ENCODE measurements around the gene SMIM32.

The SMIM32 gene

DNA sequence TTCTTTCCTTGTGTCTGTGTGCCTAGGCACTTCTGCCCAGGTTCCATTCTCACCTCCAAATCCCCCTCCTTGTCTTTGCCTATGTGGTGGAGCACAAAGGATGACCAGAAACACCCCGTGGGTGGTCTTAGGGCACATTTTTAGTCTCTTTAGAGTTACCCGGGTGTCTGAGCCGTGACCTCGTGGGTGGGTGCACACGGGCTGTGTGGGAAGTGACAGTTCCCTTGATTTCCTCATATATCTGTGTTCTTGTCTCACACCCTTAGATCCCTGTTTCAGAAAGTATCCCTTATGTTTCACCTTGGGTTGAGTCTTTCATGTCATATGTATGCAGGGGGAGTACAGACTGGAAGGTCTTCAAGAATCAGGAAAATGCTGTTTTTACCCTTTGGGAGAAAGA, 13.4 kb upstream of the SMIM32 start:
- no peak for DNase-seq

DNA sequence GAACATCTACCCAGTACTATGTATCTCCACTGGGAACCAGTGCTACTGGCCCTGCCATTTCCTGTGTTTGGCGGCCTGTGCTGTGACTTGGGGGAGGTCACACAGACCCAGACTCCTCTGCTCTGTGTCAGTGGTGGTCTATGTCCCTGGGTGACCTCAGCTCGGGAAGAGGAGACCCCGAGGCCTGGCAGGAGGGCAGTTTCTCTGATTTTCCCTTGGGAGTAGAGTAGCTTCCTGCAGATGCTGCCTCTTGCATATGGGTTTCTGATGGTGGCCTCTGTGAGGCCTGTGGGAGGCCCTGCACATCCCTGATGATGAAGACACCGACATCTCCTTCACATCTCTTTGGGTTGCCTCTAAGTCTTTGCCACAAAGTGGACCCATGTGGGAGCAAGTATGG, 13.0 kb upstream of the SMIM32 start:
- DNase-seq = no peak

DNA sequence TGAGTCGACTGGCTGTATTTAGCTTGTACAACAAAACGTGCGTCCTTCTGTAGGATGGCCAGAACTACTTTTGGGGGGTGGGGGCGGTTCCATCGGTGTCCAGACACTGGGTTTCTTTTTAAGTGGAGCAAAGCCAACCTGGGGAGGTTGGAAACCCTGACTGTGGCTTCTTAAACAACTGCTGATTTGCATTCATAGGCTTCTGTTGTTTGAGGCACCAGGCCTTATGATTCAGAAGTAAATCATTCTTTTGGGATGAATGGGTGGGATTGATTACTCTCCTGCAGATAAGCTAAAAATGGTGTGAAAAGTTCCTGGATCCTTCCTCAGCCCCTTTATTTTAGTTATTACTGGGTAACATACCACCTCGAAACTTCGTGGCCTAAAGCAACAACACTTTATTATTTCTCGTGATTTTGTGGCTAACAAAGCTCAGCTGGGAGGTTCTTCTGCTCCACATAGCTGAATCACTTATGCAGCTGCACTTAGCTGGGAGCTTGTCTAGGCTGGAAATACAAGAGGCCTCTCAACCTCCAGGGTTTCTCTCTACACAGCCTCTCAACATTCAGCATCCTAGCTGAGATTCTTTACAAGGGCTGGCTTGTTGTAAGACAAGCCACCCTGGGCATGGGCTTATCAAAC, 12.2 kb upstream of the SMIM32 start:
- no peak for DNase-seq

DNA sequence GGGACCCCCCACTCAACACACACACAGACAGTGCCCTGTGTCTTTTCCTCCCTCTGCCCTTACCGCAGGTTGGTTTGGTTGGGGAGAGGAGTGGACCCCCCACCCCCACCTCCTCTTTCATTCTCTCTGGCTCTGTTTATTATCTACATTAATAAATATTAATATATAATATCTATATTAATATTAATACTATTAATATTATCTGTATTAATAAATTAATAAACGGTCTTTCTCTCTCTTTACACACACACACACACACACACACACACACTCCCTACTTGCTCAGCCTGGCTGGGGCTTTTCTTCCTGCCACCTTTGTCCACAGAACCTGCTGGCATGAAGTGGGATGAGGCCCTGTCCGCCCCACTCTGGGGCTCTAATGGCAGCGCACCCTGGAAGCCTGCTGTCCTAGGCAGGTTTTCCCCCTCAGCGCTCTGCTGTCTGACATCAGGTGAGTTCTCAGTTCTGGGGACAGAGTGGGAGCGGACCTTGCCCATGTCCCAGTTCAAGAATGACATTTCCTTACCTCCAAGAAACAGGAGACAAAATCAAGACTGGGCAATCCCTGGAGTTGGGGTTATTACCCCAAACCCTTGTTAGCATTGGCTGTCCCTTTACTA, 10.5 kb upstream of the SMIM32 start:
- DNase-seq = no peak

DNA sequence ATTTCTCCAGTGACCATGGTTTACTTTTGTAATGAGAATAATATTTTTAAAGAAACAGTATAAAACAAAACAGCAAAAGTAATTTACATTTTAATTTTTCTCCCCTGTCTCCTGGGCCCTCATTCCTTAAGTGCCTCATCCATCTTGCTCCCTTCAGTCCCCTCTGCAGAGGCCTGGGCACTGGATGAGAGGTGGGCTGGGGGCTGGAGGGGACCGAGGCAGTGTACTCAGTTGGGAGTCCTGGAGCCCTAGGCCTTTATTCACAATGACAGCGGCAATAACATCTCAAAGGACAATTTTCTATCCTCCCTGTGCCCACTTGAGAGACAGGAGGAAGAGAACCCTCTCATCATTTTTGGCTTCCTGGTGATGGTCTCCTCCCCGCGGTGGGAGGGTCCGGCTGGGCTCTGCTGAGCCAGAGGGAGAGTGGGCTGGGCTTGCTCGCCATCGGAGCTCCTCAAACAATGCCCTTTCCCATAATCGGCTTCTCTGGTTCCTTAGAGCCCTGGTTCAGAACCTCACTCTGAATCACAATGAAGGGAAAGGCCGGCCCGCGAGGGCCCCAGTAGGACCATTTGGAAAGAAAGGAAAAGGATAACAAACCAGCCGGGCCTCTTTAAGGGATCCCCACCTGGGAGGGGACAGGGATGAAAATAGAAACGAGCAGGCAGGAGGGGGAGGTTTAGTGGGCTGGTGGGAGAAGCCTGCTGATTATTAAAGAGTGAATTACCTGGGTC, 9.7 kb upstream of the SMIM32 start:
- no peak for DNase-seq

DNA sequence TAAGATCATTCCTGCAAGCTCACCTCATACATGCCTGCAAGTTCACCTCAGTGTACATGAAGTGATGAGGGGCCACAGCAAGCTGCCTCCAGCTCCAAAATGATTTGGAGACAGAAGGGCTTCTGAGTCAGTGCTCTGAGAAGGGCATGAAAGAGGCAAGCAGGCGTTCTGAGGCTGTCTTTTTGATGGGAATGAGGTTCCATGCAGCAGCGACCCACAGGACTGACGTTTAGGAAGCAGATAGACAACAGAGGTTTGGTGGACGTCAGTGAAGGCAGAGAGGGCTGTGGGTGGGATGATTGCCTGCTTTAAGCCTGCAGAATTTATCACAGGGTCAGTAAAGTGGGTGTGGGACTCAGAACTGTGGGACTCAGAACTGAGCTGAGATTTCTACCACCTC, 8.9 kb upstream of the SMIM32 start:
- DNase-seq = no peak

DNA sequence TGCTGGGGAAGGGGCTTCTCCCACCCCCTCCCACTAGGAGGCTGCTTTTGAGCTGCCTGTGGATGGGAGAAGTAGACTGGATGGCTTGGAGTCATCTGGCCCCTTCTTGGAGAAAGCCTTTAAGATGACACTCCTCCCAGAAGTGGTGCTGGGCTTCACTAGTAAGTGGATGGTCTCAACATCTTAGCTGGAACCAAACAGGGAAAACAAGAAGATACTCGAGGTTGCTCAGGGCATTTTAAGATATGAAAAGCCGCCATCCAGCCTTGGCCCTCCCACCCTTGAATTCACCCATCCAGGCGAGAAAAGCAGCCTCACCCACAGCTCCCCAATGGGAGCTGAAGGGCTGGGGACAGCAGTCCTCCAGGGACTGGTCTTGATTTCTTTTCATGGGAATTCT, 7.8 kb upstream of the SMIM32 start:
- DNase-seq = no peak

DNA sequence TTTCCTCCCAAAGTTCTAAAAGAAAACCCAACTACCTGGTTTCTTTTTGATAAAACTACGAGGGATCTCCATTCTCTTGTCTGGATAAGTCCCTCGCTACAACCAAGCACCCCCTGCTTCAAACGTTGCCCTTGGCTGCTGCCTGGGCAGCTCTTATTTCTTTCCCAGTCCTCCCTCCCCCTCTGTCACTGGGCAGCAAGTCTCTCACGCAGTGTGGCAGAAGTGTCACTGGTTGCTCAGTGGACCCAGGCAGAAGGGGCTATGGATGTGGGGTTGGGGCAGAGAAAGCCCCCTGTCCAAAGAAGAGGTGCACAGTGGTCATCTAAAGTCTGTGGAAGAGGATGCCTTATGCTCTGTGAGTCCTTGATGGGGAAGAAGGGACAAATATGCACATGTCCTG, 7.2 kb upstream of the SMIM32 start:
- DNase-seq = no peak

DNA sequence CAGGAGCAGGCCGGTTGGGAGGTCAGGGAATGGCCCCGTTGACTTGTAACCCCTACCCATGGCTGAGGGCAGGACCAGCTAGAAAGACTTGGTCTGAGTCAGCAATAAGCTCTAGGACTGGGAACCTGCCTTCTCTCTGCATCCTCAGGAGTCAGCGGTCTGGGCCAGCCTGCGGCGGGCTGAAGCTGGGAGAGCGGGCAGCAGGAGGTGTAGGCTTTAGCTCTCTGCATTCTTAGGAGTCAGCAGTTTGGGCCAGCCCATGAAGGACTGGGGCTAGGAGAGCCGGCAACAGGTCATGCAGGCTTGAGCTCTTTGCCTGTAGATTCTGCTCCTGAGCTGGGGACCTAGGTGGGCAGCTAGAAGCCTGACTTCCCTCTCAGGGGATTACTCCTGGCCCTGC, 6.4 kb upstream of the SMIM32 start:
- no peak for DNase-seq

DNA sequence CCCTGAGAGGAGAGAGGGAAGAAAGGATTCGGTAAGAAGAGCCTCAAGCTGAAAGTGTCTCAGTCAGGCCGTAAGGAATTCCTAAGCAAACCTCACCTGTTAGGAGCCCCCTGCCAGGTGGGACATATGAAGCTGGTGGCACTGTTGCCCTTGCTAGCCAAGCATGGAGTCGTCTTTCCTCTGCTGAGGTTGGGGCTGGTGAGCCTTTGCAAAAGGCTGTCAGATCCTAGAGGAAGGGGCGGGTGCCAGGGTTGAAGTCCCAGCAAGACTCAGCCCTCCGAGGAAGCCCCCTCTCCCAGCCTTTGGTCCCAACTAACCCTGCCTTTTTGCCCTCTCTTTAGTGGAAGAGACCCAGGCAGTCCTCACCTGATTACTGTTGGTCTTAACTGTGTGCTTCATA, 5.5 kb upstream of the SMIM32 start:
- no peak for DNase-seq

DNA sequence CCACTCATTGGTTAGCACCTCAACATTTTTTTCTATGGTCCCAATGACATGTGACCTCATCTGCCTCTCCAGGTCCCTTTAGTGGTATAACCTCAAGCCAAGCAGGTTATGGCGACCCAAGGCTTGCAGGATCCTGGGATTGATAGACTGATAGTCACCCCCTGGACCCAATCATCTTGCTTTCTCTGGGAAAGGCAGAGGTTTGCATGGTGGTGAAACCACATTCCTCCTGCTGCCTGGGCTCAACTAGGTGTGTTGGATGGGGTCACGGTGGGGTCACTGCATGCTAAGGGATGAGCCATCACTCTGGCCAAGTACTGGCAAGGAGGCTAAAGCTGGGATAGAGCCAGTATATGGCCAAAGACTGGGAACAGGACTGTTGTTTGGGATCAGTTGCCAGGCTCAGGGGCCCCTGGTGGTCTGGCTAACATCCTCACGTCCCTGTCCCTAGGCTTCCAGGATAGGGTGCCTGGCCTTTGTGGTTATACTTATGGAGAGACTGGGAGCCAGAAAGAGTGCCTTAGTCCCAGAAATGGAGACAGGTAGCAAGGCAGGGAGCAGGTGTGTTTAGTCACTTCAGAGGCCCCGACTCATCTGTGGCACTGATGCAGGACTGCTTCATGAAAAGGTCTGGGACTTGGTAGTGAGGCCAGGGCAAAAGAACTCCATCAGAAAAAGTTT, 4.6 kb upstream of the SMIM32 start:
- DNase-seq = no peak

DNA sequence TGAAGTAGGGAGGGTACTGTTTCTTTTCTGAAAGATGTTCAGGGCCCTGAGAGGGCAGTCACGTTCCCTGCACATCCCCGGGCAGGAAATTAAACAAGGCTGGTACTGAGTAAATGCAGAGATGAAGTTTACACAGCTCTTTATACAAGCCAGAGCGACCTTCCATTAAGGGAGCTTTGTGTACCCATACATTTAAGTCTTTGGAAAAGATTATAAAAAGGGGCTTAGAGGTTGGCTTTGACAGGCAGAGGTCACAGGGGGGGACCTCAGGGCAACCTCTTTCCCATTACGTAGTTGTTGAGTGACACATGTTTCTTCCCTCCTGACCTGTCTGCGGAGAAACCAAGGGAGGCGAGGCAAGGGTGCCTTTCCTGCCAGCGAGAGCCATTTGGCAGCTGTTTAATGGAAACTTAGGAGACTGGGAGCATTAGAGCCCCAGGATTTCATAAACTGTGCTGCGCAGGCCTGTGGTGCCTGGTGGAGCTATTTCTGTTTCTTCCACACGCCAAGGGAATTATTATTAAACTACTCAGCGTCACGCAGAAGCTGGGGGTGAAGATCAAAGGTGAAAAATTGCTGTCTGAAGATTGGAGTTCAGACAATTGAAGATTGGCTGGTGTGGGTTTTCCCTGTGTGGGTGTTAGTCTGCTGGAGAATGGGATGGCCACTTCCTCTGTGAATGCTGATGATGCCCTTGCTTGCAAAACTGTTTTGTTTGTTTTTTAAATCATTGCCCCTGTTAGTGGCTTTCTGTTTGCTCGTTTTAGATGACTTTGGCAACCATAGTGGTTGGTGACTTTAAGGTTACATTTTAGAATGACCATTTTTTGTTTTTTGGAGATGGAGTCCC, 3.2 kb upstream of the SMIM32 start:
- no peak for DNase-seq

DNA sequence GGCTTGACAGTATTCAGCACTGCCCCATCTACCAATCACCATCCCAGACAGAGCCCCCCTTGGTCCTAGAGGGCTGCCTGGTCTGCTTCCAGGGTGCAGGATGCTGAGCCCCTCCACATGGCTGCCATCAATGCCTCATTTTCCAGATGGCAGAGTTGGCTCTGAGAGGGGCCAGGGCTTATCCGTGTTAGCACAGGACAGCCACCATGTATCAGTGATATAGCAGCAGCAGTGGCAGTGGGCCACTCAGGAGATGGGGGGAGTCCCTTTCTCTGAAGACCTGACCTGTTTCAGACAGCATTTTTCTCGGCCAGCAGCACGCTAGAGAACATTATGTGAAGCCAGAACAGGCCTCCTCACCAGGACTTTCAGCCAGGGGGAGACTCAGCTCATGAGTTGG, 1.6 kb upstream of the SMIM32 start:
- DNase-seq = no peak

DNA sequence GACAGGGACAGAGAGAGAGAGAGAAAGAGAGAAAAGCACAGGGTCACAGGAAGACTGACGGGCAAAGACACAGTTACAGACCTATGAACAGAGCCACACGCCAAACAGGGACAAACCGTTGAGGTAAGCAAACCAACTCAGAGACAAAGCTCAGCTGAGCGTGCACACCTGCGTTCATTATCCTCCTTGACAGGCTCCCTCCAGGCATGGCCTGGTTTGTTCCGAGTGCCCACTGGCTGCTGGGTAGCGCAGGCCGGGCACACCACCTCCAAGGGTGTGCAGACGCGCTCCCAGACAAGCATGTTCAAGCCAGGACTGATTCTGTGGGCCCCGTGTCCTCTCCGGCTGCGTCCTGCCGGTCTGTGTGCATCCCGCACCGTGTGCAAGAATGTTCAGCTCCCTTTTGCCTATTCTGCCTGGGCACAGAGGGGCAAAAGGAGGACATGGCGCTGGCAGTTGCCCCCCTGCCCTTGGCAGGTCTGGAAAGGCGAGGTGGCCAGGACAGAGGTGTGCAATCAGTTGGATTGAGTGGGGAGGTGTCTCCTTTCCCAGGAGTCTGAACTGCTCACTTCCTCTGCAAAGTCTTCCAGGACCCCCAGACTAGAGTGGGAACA, 467 bp upstream of the SMIM32 start:
- DNase-seq = no peak

DNA sequence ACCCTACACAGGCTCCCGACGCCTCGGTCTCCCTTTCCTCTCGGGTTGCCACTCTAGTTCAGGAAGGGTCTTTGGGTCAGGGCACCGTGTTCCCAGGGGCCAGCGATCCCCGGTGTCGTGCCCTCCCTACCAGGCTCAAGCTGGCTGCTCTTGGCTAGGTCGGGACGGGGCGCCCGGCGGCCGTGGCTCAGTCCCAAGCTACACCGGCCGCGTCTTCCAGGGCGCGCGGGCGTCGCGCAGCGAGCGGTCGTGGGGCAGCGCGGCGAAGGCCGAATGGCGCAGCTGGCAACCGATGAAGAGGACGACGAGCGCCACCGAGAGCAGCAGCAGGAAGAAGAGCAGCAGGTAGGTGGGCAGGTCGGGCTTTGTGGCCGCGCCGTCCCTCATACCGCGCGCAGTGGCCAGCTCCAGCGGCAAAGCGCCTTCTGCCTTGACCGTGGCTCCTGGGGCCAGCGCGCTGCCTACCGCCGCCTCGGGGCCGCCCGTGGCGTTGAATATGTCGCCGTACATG, 892 bp downstream of the SMIM32 start:
- no peak for DNase-seq

DNA sequence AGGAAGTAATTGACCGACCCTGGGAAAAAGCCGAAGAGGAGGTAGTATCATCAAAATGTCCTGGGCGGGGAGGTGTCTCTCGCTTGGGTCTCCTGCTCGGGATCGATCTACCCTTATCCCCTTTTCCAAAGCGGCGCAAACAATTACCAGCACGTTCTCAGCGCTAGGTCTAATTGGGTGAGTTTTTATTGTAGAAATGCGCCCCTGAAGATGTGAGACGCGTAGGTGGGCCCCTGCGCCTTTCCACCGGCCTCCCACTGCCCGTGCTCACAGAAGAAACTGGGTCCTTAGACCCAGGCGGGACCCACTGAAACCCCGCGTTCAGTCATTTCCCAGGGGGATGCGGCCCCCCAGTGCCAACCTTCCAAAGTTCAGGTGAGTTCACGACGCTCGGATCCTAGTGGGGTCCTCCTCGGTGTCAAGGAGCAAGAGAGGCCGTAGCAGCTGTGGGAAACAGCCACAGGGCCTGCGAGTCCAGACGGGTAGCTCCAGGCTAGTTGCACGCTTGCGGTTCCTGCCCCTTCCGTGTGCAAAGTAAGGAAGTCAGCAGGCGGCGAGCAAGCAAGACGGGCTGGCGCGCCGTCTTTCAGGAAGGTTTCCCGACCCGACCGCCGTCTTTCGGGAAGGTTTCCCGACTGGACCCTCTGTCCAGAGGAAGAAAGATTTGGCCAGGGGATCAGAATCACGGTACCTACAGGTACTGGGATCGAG, 1.5 kb downstream of the SMIM32 start:
- DNase-seq = peak; percentile 6

DNA sequence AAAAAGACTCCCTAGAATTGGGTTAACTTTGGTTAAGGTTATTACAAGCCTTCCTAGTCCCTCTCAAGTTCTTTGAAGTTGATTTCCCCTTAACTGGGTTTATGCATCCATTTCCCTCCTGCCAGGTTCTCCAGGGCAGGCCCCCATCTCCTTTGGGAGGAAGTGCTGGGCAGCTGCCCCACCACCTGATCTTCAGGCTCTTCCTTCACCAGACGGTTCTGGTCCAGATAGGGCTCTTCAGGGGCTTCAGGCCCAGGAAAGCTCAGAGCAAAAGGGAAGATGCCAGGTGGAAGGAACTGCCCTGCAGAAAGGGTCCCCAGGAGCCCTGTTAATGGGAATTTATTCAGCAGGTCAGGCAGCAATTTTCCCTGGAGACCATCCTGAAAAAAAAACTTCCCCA, 2.1 kb downstream of the SMIM32 start:
- no peak for DNase-seq

DNA sequence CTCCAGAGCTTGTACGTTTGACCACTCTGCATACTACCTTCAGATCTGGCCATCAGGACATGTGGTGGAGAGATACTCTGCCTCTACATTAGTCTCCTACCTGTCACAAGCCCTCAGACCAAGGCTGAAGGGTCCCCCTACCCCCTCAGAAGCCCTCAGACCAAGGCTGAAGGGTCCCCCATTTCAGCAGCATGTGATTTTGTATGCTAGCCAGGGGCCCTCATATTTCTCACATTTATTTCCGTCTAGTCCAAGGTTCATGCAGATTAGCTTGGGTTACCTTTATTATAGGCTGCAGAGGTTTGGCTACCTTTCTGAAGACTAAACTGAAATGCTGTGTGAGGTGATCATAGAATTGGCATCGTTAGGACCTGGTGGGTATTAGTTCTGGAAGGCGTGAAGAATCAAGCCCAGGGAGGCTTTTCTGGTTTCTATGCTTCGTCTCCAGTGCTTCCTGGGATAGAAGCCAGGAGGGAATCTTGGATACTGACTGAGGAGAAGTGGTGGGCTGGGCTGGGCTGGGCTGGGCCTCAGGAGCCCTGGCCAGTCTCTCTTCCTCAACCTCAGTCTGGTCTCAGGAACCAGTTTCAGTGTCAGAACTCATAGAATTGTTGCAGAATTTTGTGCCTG, 2.8 kb downstream of the SMIM32 start:
- no peak for DNase-seq

DNA sequence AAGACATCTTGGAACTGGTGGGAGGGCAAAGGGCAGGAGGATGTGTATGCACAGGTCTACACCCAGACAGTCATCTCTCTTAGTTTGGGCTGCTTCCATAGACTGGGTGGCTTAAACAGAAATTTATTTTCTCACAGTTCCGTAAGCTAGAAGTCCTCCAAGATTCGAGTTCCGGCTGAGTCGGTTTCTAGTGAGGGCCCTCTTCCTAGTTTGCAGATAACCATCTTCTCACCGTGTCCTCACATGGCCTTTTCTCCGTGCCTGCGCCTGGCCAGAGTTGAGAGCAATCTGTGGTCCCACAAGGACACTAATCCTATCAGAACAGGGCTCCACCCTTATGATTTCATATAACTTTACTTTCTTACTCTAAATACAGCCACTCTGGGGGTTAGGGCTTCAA, 4.1 kb downstream of the SMIM32 start:
- DNase-seq = no peak

DNA sequence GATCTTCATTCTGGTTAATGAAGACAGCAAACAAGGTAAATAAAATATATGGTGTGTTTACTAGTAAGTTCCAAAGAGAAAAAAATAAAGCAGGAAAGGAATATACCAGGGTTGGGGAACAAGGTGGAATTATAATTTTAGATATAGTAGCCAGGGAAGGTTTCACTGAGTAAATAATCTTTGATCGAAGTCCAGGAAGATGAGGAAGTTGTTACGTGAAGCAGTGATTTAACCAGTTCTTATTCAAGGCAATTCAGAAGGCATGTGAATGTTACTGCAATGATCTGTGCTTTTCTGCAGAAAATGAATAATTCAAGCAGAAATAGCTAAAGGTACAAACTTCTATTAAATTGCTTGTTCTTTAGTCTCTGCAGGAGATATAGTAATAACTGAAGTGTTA, 6.2 kb downstream of the SMIM32 start:
- no peak for DNase-seq

Data from DMS79 (cell line).